AG04449 (cell line): Measurements from ENCODE around the gene MYO1E.

Experiments used
- CTCF ChIA-PET: fragments of 350-600 bp; formaldehyde crosslinking; extraction: SDS; loops from one replicate; lab custom pipeline; 2021; ENCODE audit warnings: antibody characterized with exemption; lab: Yijun Ruan, JAX
- POLR2A ChIA-PET: fragments of 400-600, 350-600 bp; formaldehyde crosslinking; extraction: SDS; loops from one replicate; lab custom pipeline; 2020; ENCODE audit warnings: antibody characterized with exemption, inconsistent platforms; lab: Yijun Ruan, JAX
- DNase-seq: peaks from one replicate; pipeline ENCODE4 v3.0.0-alpha.2; 2010; ENCODE audit warnings: low read depth, low spot score
- H3K4me3 ChIP-seq: 2 replicates; pipeline ENCODE4 v1.5.1; 2011; ENCODE audit warnings: low read depth, mild to moderate bottlenecking, control low read depth, low read length
- TF ChIP-seq, protein P1 (sequence below): IDR thresholded peaks from one replicate; pipeline ENCODE4 v1.5.1; 2011; ENCODE audit warnings: mild to moderate bottlenecking, moderate library complexity, low read length, control low read depth, inconsistent platforms; ENCODE audit not compliant: insufficient read depth; ENCODE audit errors: missing control alignments

Gene MYO1E

DNA sequence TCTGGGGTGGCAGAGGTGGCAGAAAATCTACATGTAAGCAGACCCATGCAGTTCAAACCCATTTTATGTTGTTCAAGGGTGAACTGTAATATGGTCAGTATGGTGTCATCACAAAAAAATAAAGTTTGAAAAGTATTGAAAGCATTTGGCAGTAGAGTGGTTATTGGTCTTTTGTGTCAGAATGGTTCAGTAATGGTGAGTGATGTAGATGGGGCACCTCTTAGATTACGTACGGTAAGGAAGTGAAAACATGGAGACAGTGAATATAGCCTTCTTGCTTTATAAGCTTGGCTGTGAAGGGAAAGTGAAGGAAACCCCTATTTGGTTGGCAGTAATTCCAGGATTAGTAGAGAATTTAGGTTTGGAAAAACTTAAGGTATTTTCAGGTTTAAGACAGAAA lies 284.9 kb downstream of the MYO1E start:
- POLR2A ChIA-PET = no interaction called here
- TF ChIP-seq, protein P1, sequence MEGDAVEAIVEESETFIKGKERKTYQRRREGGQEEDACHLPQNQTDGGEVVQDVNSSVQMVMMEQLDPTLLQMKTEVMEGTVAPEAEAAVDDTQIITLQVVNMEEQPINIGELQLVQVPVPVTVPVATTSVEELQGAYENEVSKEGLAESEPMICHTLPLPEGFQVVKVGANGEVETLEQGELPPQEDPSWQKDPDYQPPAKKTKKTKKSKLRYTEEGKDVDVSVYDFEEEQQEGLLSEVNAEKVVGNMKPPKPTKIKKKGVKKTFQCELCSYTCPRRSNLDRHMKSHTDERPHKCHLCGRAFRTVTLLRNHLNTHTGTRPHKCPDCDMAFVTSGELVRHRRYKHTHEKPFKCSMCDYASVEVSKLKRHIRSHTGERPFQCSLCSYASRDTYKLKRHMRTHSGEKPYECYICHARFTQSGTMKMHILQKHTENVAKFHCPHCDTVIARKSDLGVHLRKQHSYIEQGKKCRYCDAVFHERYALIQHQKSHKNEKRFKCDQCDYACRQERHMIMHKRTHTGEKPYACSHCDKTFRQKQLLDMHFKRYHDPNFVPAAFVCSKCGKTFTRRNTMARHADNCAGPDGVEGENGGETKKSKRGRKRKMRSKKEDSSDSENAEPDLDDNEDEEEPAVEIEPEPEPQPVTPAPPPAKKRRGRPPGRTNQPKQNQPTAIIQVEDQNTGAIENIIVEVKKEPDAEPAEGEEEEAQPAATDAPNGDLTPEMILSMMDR = no peak
- CTCF ChIA-PET = interaction anchor here (1.0 kb wide), 1 partner anchor 131 kb away, joined by 3 read pairs; no protein-coding TSS in a partner anchor

More for the DNA sequence above, 284.9 kb downstream of the MYO1E start:
- no peak overlapping the region for H3K4me3 ChIP-seq
- no peak for DNase-seq
